ENCODE data around the gene SVEP1.
"Not testable (repeated sequence)": the region's sequence is repeated elsewhere in the genome, so short reads cannot be mapped to it uniquely, and the experiment has no call there.

SVEP1 gene

GRCh38 chr9:110575945-110576344 lies 3.6 kb downstream of the SVEP1 start:
- DNase-seq, result no peak

DNA sequence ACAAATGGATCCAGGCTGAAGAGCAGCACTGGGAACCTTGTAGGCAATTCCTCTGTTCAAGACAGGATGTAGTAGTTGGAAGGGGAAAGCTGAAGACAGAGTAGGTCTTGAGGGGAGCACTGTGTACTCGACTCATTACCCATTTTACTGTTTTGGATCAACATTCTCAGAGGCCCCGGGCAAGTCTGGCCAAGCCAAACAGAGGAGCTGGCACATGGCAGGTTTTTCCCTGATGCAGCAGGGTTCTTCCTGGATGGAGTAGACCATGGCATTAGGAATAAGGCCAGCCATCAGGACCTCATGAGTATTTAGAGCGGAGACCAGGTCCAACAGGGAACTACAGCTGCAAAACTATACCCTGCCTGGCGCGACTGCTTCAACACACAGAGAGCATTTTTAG lies 4.4 kb downstream of the SVEP1 start:
- no peak for DNase-seq

GRCh38 chr9:110573305-110573704 lies 6.2 kb downstream of the SVEP1 start:
- DNase-seq, result no peak

DNA sequence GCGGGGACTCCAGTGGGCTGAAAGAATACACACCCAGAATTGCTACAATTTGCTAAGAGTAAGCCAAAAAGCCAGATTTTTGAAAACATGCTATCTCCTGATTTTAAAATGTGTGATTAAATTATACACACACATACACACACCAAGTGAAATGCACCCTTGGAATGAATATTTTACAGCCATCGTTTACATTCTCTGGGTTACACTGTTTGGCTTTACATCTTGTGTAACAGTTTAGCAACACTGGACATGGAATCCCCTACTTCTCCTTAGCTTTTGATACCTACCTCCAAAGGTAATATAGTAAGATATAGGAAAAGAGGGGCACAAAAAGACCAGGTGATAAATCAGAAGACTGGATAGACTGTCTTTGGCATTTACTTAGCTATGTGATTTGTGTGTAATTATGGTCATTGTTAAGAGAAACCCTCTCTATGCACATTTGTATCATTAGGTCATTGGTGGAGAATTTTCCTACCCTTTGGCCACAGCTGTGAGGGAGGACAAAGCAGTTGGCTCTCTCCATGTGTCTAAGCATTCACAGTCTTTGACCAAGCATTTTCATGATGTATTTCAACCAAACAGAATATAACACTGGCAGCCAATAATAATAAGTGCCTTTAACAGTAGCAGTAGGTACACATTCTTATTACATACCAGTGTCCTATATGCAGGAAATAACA lies 7.6 kb downstream of the SVEP1 start:
- no peak for DNase-seq

DNA sequence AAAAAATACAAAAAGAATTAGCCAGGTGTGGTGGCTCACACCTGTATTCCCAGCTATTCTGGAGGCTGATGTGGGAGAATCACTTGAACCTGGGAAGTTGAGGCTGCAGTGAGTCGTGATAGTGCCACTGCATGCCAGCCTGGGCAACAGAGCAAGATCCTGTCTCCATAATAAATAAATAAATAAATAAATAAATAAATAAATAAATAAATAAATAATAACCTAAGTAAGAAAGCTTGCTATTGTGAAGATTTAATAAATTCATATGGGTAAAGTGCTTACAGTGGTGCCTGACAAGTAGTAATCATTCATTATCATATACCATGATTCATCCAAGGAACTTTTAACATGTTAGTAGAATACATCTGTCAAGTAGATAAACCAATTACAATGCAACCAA lies 13.4 kb downstream of the SVEP1 start:
- no peak for DNase-seq

DNA sequence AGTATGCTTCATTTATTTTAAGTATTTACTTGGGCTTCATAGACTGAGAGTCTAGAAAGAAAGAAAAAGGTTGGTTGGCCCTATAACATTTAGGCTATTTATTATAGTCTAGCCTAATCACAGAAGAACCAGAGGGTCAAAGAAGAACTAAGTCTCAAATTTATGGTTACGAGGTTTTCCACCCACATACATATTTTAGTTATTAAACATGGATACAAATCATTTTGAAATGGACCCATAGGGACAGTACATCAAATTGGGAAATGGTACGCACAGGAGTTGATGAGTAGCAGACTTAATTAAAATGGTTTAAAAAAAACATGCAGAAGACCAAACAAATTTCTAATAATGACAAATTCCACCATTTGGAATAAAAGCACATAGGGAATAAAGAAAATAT lies 17.7 kb downstream of the SVEP1 start:
- no peak for DNase-seq

DNA sequence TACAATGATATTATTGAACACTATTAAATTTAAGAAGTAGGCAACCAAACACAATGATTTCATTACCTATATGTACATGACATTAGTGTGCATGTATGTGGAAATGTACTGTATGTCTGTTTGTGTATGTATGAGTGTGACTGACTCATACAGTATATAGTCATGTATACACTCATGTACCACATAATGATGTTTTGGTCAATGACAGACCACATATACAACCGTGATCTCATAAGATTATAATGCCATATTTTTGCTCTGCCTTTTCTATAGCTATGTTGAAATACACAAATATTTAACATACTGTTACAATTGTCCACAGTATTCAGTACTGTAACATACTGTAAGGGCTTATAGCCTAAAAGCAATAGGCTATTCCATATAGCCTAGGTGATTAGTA lies 19.7 kb downstream of the SVEP1 start:
- DNase-seq, result no peak

- DNase-seq, result no peak
Measured at GRCh38 chr9:110555551-110556331, 23.8 kb downstream of the SVEP1 start.

DNA sequence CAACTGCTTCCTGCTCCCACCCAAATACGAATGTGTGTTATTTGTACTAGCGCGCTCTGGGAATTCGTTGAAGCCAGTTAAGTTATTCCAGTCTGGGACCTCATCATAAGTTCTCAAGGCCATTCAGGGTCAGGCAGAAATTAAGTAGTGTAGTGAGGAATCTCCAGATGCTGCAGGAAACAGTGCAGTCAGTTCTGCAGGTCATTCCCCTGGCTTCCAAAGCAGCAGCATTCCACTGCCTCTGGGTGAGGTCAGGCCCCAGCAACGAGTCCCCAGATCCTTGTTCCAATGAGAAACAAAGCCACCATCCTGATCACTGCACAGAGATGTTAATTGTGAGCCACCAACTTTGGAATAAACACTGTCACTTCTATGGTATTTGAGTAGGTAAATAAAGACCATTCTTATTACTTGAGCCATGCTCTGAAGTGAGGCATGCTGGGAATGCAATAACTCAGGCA lies 33.1 kb downstream of the SVEP1 start:
- no peak for DNase-seq

DNA sequence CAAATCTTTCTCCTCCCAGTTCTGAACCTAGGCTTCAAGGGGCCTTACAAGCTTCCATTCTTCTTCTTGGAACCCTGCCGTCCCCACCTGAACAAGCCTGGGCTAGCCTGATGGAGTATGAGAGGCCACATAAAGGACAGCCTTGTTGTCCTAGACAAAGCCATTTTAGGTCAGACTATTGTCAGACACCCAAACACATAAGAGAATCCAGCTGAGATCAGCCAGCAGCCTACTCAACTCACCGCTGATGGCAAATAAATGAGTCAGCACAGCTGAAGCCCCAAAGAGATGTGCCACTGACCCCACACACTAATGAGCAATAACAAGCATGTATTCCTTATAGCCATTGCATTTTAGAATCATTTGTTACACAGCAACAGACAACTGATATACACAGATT lies 33.8 kb downstream of the SVEP1 start:
- no peak for DNase-seq

DNA sequence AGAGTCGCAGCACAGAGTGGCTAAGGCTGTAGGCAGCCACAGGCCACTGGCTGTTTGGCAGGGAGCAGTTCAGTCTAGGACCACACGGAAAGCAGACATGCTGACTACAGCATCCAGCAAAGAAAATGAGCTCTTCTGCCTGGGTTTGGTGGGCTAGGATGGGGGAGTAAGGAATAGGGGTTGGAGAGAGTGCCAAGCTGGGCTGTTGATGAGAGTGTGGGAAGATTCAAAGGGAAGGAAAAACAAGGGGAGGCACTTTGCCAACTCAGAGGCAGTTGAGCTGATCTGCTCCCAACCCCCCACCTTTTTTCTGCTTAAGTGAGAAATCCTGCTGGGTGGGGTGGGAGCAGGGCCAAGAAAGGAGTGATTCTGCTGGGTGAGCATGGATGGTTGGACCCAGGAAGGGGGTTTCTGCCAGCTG lies 35.9 kb downstream of the SVEP1 start:
- DNase-seq, result no peak

DNA sequence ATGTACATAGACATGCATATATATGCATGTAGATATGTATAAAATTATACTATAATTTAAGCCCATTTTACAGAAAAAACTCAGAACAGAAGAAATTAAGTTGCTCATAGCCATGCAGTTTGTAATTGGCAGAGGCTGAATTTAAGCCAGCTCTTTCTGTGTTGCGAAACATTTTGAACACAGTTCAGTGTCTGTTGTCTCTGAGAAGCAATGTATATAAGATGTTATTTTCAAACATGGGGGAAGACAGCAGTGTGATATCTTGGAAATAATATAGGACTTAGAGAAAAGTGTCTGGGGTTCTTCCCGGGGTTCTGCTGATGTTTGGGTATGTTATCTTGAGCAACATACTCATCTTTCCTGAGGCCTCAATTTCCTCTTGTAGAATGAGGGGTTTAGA lies 37.6 kb downstream of the SVEP1 start:
- no peak for DNase-seq

DNA sequence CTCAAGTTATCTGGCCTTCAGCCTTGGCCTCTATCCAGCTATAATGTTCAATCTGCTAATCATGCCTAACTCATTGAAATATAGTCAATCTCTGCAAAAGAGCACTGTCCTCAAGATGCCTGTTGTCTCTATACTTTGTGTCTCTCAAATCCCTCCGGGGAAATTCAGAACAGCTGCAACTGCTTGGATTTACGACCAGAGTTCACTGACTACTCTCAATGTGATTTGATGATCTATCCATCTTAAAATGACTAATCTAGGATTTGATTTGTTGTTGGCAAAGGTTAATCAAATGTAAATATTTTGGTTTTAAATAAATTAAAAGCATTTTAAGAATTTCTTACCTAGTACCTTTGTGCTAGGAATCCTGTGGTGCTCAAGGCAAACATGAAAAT lies 40.9 kb downstream of the SVEP1 start:
- DNase-seq, result no peak

DNA sequence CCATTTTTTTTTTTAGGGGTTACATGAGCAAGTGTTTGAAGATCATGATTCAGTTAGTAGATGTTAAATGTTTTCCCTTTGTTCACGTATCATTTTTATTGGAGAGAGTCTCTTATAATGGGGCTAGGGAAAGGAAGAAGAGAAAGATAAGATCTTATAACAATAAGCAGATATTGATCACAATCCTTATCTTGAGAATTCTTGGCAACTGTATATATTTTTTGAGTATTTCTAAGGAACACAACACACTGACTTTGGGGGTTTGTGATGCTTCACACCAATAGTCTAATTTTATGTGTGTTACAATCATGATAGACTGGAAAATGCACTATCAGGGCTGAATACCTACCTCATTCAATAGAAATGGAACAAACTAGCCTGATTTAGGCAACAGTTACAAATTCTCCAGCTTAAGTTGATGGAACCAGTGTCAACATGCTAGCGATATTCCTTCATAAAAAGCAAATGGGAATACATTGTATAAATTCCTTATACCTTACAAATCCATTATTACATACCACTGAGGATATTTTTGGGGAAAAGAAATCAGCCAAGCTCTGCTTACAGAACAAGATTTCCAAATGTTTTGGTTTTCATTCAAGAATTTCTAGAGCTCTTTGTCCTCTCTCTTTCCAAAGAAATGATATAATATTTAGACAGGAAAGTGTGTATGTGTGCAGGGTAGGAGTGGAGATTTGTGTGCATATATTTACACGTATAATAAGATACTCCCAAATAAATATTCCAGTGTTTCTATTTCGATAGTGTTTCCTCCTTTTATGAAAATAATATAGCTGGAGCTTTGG lies 41.5 kb downstream of the SVEP1 start:
- DNase-seq, result no peak

DNA sequence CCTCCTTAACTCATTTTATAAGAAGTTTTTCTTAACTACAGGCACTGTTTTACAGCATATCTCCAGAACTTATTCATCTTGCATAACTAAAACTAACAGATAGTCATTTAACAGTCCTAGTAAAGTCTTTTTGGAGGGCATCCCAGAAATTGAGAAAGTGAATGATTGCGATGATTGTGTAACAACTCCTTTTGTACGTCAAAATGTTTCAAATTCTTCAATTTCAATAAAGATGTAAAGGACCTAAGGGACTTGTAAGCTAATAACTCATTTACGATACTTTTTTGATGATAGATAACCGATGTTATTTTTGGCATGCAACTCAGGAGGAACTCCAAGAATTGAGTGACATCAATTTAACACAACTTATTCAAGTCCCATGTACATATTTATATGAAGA lies 42.7 kb downstream of the SVEP1 start:
- no peak for DNase-seq

DNA sequence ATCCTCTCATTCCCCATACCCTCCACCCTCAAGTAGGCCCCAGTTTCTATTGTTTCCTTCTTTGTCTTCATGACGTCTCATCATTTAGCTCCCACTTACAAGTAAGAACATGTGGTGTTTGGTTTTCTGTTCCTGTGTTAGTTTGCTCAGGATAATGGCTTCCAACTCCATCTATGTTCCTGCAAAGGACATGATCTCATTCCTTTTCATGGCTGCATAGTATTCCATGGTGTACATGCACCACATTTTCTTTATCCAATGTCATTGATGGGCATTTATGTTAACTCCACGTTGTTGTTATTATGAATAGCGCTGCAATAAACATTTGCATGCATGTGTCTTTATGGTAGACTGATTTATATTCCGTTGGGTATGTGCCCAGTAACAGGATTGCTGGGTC lies 45.4 kb downstream of the SVEP1 start:
- not testable (repeated sequence) for DNase-seq

DNA sequence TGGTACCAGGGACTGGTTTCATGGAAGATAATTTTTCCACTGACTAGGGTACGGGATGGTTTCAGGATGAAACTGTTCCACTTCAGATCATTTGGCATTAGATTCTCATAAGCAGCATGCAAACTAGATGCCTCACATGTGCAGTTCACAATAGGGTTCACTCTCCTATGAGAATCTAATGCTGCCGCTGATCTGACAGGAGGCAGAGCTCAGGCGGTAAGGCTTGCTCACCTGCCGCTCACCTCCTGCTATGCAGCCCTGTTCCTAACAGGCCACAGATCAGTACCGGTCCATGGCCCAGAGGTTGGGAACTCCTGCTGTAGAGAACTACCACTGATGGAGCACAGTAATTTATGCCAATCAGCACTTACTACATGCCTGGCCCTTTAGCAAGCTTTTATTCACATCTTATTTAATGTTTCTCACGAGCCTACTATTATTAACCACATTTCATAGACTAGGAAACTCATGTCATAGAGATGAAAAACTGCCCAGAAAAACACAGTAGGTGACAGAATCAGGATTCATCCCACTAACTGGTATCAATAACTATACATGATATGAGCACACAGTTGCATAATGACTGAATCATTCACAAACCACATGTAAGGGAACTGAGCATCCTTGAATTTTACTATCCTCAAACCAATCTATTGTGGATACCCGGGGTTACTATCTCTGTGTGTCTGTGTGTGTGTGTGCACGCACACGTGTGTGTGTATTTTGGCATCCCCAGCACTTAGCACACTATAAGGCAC lies 46.5 kb downstream of the SVEP1 start:
- no peak for DNase-seq

DNA sequence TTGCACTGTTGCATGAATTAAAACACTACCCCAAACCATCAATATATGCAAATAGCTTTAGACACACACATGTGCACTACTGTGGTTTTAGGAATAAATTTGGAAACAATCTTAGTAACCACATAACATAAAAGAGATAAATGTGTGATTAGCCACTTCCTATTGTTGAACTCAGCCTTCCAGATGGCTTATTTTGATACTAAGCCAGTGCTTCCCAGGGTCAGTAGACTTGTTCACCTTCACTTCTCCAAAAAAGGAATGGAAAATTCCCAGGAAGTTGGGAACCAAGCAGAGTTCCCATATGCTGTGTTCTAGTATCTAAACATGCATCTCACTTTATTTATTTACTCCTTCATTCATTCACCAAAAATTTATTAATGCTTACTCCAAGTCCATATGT lies 47.8 kb downstream of the SVEP1 start:
- DNase-seq, result no peak

GRCh38 chr9:110531241-110531640 lies 48.3 kb downstream of the SVEP1 start:
- DNase-seq, result not testable (repeated sequence)

- no peak for DNase-seq
Measured at GRCh38 chr9:110528645-110529044, 50.9 kb downstream of the SVEP1 start.

DNA sequence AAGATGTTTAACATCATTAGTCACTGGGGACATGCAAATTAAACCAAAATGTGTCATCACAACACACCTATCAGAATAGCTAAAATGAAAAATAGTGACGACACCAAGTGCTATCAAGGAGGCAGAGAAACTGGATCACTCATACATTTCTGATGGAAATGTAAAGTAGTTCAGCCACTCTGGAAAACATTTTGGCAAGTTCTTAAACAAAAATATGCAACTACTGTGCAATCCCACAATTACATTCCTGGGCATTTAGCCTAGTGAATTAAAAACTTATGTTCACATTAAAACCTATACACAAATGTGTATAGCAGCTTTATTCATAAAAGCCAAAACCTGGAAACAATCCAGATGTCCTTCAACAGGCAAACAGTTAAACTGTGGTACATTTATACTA lies 53.1 kb downstream of the SVEP1 start:
- DNase-seq, result no peak

- DNase-seq, result no peak
Measured at GRCh38 chr9:110521206-110521605, 58.3 kb downstream of the SVEP1 start.

DNA sequence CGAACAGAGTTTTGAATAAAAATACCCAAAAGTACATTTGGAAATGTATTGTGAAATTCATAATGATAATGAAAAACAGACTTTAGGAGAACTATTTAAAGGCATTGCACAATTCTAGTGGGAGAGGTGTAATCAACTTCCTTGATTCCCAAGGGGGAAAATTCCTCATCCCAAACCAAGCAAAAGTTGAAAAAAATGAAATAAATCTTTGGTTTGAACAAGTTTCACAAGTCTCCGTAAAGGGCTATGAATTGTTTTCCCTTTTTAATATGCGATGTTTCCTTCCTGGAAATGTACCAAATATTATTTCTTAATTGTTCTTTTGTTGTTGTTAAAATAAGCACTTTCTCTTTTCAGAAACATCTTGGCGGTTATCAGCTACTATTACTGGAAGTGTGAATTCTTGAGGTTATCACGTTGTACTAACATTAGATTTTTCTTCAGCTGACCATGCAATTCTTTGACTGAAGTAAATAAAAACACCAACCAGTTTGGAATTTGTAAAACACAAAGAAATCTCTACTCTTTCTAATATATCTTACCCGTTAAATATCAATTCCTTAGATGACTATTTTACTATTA lies 59.3 kb downstream of the SVEP1 start:
- DNase-seq, result no peak
